ENCODE results near the gene FHIT. TPM values are rescaled to one million over a fixed set of nuclear protein-coding genes. Genes with fewer than 3 reads are reported as not detected.

FHIT gene
- total RNA-seq, 1 donor from 2014 or later, result 5.7 TPM

- H2AFZ ChIP-seq (replicated peaks), result no peak overlapping the region
- H3K27me3 ChIP-seq, result no peaks in the 10 kb centered on the region
- no peak overlapping the region for H3K4me2 ChIP-seq
- Mint-ChIP-seq H3K4me3 (no peak overlapping the region), H3K36me3 (no peaks in the 10 kb centered on the region), H3K9me3 (no peaks in the 10 kb centered on the region), H3K27me3 (ENCODE audit: insufficient read depth, low read depth) (no peaks in the 10 kb centered on the region), H3K4me1 (no peaks in the 10 kb centered on the region), H3K27ac (no peak overlapping the region)
- no peaks in the 10 kb centered on the region for H3K79me2 ChIP-seq (ENCODE audit: low read depth)
- no peak for DNase-seq (ENCODE audit: low spot score)
- no peaks in the 10 kb centered on the region for H3K9me3 ChIP-seq (ENCODE audit: low read depth)
- H3K27ac ChIP-seq, result no peak overlapping the region
- no peak overlapping the region for H3K9ac ChIP-seq
- H4K20me1 ChIP-seq (ENCODE audit: low read depth), result no peaks in the 10 kb centered on the region
- H3K4me3 ChIP-seq, result no peak overlapping the region
- no peaks in the 10 kb centered on the region for H3K36me3 ChIP-seq
- TF ChIP-seq EZH2phosphoT487 (IDR thresholded peaks at IDR 0.05), result no peak
- no peak for TF ChIP-seq EZH2 (IDR thresholded peaks at IDR 0.05)
- no peak for TF ChIP-seq CTCF (IDR thresholded peaks at IDR 0.05)
- no peaks in the 10 kb centered on the region for H3F3A ChIP-seq (ENCODE audit: low read depth)
- H3K4me1 ChIP-seq, result no peaks in the 10 kb centered on the region
These were observed 32.6 kb upstream of the FHIT start for GRCh38 chr3:61283876-61284275.

GRCh38 chr3:61278713-61279112 lies 27.5 kb upstream of the FHIT start:
- Histone ChIP-seq H4K20me1 (ENCODE audit: low read depth) (no peaks in the 10 kb centered on the region), H3F3A (ENCODE audit: low read depth) (no peaks in the 10 kb centered on the region), H2AFZ (replicated peaks) (no peak overlapping the region), H3K9ac (no peak overlapping the region), H3K27me3 (no peaks in the 10 kb centered on the region), H3K4me2 (no peak overlapping the region), H3K9me3 (ENCODE audit: low read depth) (no peaks in the 10 kb centered on the region), H3K27ac (no peak overlapping the region), H3K4me3 (no peak overlapping the region), H3K36me3 (no peaks in the 10 kb centered on the region), H3K4me1 (no peaks in the 10 kb centered on the region), H3K79me2 (ENCODE audit: low read depth) (no peaks in the 10 kb centered on the region)
- Mint-ChIP-seq H3K27ac (no peak overlapping the region), H3K4me1 (no peaks in the 10 kb centered on the region), H3K9me3 (no peaks in the 10 kb centered on the region), H3K27me3 (ENCODE audit: insufficient read depth, low read depth) (no peaks in the 10 kb centered on the region), H3K36me3 (no peaks in the 10 kb centered on the region), H3K4me3 (no peak overlapping the region)
- TF ChIP-seq EZH2 (IDR thresholded peaks at IDR 0.05) (no peak), EZH2phosphoT487 (IDR thresholded peaks at IDR 0.05) (no peak), CTCF (IDR thresholded peaks at IDR 0.05) (no peak)
- DNase-seq (ENCODE audit: low spot score), result no peak

- no peaks in the 10 kb centered on the region for H3K79me2 ChIP-seq (ENCODE audit: low read depth)
- H4K20me1 ChIP-seq (ENCODE audit: low read depth), result no peaks in the 10 kb centered on the region
- Mint-ChIP-seq H3K9me3 (peaks cover 2% of the 10 kb centered on the region), H3K4me1 (no peaks in the 10 kb centered on the region), H3K36me3 (no peaks in the 10 kb centered on the region), H3K27ac (no peak overlapping the region), H3K4me3 (no peak overlapping the region), H3K27me3 (ENCODE audit: insufficient read depth, low read depth) (no peaks in the 10 kb centered on the region)
- H3K4me1 ChIP-seq, result no peaks in the 10 kb centered on the region
- no peaks in the 10 kb centered on the region for H3K27me3 ChIP-seq
- no peak overlapping the region for H3K9ac ChIP-seq
- no peak overlapping the region for H3K4me2 ChIP-seq
- TF ChIP-seq CTCF (IDR thresholded peaks at IDR 0.05) (no peak), EZH2 (IDR thresholded peaks at IDR 0.05) (no peak), EZH2phosphoT487 (IDR thresholded peaks at IDR 0.05) (no peak)
- H3F3A ChIP-seq (ENCODE audit: low read depth), result no peaks in the 10 kb centered on the region
- H3K9me3 ChIP-seq (ENCODE audit: low read depth), result no peaks in the 10 kb centered on the region
- DNase-seq (ENCODE audit: low spot score), result no peak
- H3K27ac ChIP-seq, result no peak overlapping the region
- no peak overlapping the region for H3K4me3 ChIP-seq
- H2AFZ ChIP-seq (replicated peaks), result no peak overlapping the region
- H3K36me3 ChIP-seq, result no peaks in the 10 kb centered on the region
These were observed 26.2 kb upstream of the FHIT start for GRCh38 chr3:61277411-61277810.

Data from neural progenitor cell (in vitro differentiated cells).